HG03342 (cell line): ENCODE data around the gene CLDN10.
A peak's percentile ranks its signal among the peaks of the same experiment; 100 is the strongest.
"Not testable (repeated sequence)": the region's sequence is repeated elsewhere in the genome, so short reads cannot be mapped to it uniquely, and the experiment has no call there.

Source experiments
- ATAC-seq: cut with Tn5 transposase; IDR thresholded peaks from one replicate; pipeline ENCODE4 v1.9.1; 2021; ENCODE audit warnings: mild to moderate bottlenecking, moderate library complexity; ENCODE audit not compliant: unreplicated experiment

The CLDN10 gene

GRCh38 chr13:95540888-95541287 lies 11.6 kb upstream of the CLDN10 start:
- ATAC-seq: no peak

GRCh38 chr13:95541308-95541707 lies 11.2 kb upstream of the CLDN10 start:
- no peak for ATAC-seq

- no peak for ATAC-seq
These were observed 10.5 kb upstream of the CLDN10 start for GRCh38 chr13:95541911-95542474.

GRCh38 chr13:95544293-95544692 lies 8.2 kb upstream of the CLDN10 start:
- ATAC-seq: no peak

GRCh38 chr13:95546919-95547318 lies 5.6 kb upstream of the CLDN10 start:
- no peak for ATAC-seq

- ATAC-seq: no peak
These were observed 4.9 kb upstream of the CLDN10 start for GRCh38 chr13:95547531-95548167.

- ATAC-seq: no peak
These were observed 347 bp upstream of the CLDN10 start for GRCh38 chr13:95552208-95552538.

GRCh38 chr13:95553581-95554385 lies 1.3 kb downstream of the CLDN10 start:
- ATAC-seq: no peak

GRCh38 chr13:95557013-95557412 lies 4.5 kb downstream of the CLDN10 start:
- ATAC-seq: no peak

GRCh38 chr13:95559100-95559499 lies 6.6 kb downstream of the CLDN10 start:
- no peak for ATAC-seq

- ATAC-seq: no peak
These were observed 7.9 kb downstream of the CLDN10 start for GRCh38 chr13:95560387-95560786.

GRCh38 chr13:95564091-95564490 lies 11.6 kb downstream of the CLDN10 start:
- ATAC-seq: no peak

- no peak for ATAC-seq
These were observed 12.3 kb downstream of the CLDN10 start for GRCh38 chr13:95564733-95565291.

GRCh38 chr13:95565758-95566157 lies 13.2 kb downstream of the CLDN10 start:
- not testable (repeated sequence) for ATAC-seq

GRCh38 chr13:95568131-95568530 lies 15.6 kb downstream of the CLDN10 start:
- ATAC-seq: no peak

GRCh38 chr13:95570016-95570415 lies 17.5 kb downstream of the CLDN10 start:
- ATAC-seq: no peak

GRCh38 chr13:95571941-95572340 lies 19.4 kb downstream of the CLDN10 start:
- no peak for ATAC-seq

GRCh38 chr13:95573221-95573620 lies 20.7 kb downstream of the CLDN10 start:
- no peak for ATAC-seq

- peak; percentile 90 for ATAC-seq
These were observed 26.8 kb downstream of the CLDN10 start for GRCh38 chr13:95579303-95579702.

GRCh38 chr13:95585867-95586266 lies 33.3 kb downstream of the CLDN10 start:
- no peak for ATAC-seq

GRCh38 chr13:95588134-95588533 lies 35.6 kb downstream of the CLDN10 start:
- ATAC-seq: no peak

- no peak for ATAC-seq
These were observed 36.2 kb downstream of the CLDN10 start for GRCh38 chr13:95588721-95589120.
